Measurements from ENCODE around the gene ITPKC. TPM values are rescaled to one million over a fixed set of nuclear protein-coding genes. Genes with fewer than 3 reads are reported as not detected.

ITPKC gene
- total and polyA plus RNA-seq, 2 experiments from 2014 or later, result 5.3 to 12.6 TPM

GRCh38 chr19:40693896-40694295 lies 23.0 kb upstream of the ITPKC start:
- Histone ChIP-seq H2AFZ (no peak overlapping the region), H3K27me3 (ENCODE audit: insufficient read depth) (no peaks in the 10 kb centered on the region), H3K36me3 (ENCODE audit: insufficient read depth) (peaks cover 4% of the 10 kb centered on the region; the same call in 1 of the 2 replicates), H3K79me2 (replicated peaks; ENCODE audit: insufficient read depth) (peaks cover 9% of the 10 kb centered on the region), H3K27ac (ENCODE audit: low read depth) (no peak overlapping the region), H3K9me2 (ENCODE audit: insufficient read depth) (no peaks in the 10 kb centered on the region), H3F3A (replicated peaks; ENCODE audit: low read depth) (no peaks in the 10 kb centered on the region; the same call in 1 of the 2 replicates), H3K4me1 (ENCODE audit: insufficient read depth) (peaks cover 8% of the 10 kb centered on the region; the same call in 1 of the 2 replicates), H4K20me1 (replicated peaks; ENCODE audit: insufficient read depth) (peaks cover under 1% of the 10 kb centered on the region; the same call in 1 of the 2 replicates), H3K4me2 (no peak overlapping the region), H3K4me3 (no peak overlapping the region)
- TF ChIP-seq POLR2AphosphoS5 (IDR thresholded peaks at IDR 0.05; ENCODE audit: low read depth) (no peak), CREB1 (CRISPR knock-in tag; IDR thresholded peaks at IDR 0.05; ENCODE audit: low read depth) (no peak), NANOG (IDR thresholded peaks at IDR 0.05; ENCODE audit: borderline replicate concordance) (no peak), JUNB (IDR thresholded peaks at IDR 0.05; ENCODE audit: unreplicated experiment) (no peak), ZNF462 (CRISPR knock-in tag; IDR thresholded peaks at IDR 0.05) (no peak), ZNF331 (CRISPR knock-in tag; IDR thresholded peaks at IDR 0.05; ENCODE audit: low read depth) (no peak), STAT1 (IDR thresholded peaks at IDR 0.05; ENCODE audit: unreplicated experiment) (no peak), ETS1 (IDR thresholded peaks at IDR 0.05) (no peak), EZH2 (IDR thresholded peaks at IDR 0.05; ENCODE audit: low read depth, unreplicated experiment) (no peak), REST (IDR thresholded peaks at IDR 0.05; ENCODE audit: unreplicated experiment) (no peak), ZNF114 (CRISPR knock-in tag; IDR thresholded peaks at IDR 0.05) (no peak), CTCF (conservative IDR thresholded peaks at IDR 0.05; ENCODE audit: low read depth in 2 of 2) (no peak), EZH2phosphoT487 (IDR thresholded peaks at IDR 0.05; ENCODE audit: unreplicated experiment) (no peak)
- Mint-ChIP-seq H3K27me3 (ENCODE audit: insufficient read depth, low read depth, poor library complexity) (peaks cover 4% of the 10 kb centered on the region), H3K9me3 (no peaks in the 10 kb centered on the region), H3K36me3 (ENCODE audit: low read depth) (peaks cover 10% of the 10 kb centered on the region), H3K27ac (no peak overlapping the region), H3K4me3 (no peak overlapping the region), H3K4me1 (peaks cover 17% of the 10 kb centered on the region)
- ATAC-seq (no peak), DNase-seq (ENCODE audit: low spot score) (no peak)

Measured in GM23338 (cell line).